K562 (cell line): Measurements from ENCODE around the gene CA7. TPM values are rescaled to one million over a fixed set of nuclear protein-coding genes. Genes with fewer than 3 reads are reported as not detected.
A peak's percentile ranks its signal among the peaks of the same experiment; 100 is the strongest.

Experiments used
- CBX1 ChIP-seq: sonication (generic); IDR thresholded peaks from 2 replicates; pipeline ENCODE4 v1.6.1; 2016; ENCODE audit warnings: antibody characterized with exemption, low read depth, mild to moderate bottlenecking
- CHD2 ChIP-seq: IDR thresholded peaks from 2 replicates; pipeline ENCODE4 v1.6.1; 2011; ENCODE audit warnings: low read depth, low read length
- CHD4 ChIP-seq: fragments of 200-600 bp; sonication (generic); IDR thresholded peaks from 3 replicates; pipeline ENCODE4 v1.6.1; 2012; ENCODE audit warnings: low read depth, mild to moderate bottlenecking, mixed read lengths, low read length, inconsistent platforms; ENCODE audit not compliant: insufficient read depth, insufficient replicate concordance, poor library complexity, severe bottlenecking
- ELF2 ChIP-seq: fragments of 250-450 bp; sonication (Bioruptor Pico); IDR thresholded peaks from 2 replicates; pipeline ENCODE4 v1.5.0; 2021; ENCODE audit warnings: mild to moderate bottlenecking
- GATA2 ChIP-seq: sonication (generic); formaldehyde crosslinking; IDR thresholded peaks from 2 replicates; pipeline ENCODE4 v1.4.0; 2020; ENCODE audit warnings: mild to moderate bottlenecking, missing genetic modification reagents
- HMGN3 ChIP-seq: IDR thresholded peaks from 2 replicates; pipeline ENCODE4 v1.6.1; 2011; ENCODE audit warnings: borderline replicate concordance, low read depth, mild to moderate bottlenecking, mixed read lengths, low read length; ENCODE audit not compliant: insufficient read length; ENCODE audit errors: extremely low read depth
- MAX ChIP-seq: sonication (generic); formaldehyde crosslinking; IDR thresholded peaks from 2 replicates; pipeline ENCODE4 v1.9.0; 2022; ENCODE audit warnings: mild to moderate bottlenecking, missing genetic modification reagents
- MAZ ChIP-seq, 2 experiments: fragments of 450-650 bp in 1 of 2; sonication (generic) in 1 of 2; formaldehyde crosslinking; IDR thresholded peaks in 1 of 2; conservative IDR thresholded peaks in 1 of 2; 2 replicates each; pipeline versions ENCODE4 v1.4.0 to v1.5.0; 2020; ENCODE audit warnings: mild to moderate bottlenecking in 1 of 2, missing genetic modification reagents in 1 of 2
- NCOA1 ChIP-seq: fragments of 450-650 bp; IDR thresholded peaks from 2 replicates; pipeline ENCODE4 v1.6.1; 2016; ENCODE audit warnings: low read depth
- PPARD ChIP-seq: fragments of 250-450 bp; sonication (Bioruptor Pico); IDR thresholded peaks from 2 replicates; pipeline ENCODE4 v1.8.0; 2022; ENCODE audit warnings: inconsistent platforms, mild to moderate bottlenecking, moderate library complexity
- PYGO2 ChIP-seq: fragments of 450-650 bp; IDR thresholded peaks from 2 replicates; pipeline ENCODE4 v1.6.1; 2016; ENCODE audit warnings: mild to moderate bottlenecking, missing genetic modification characterization, moderate library complexity, missing compliant biosample characterization
- SMC3 ChIP-seq: conservative IDR thresholded peaks from 2 replicates; pipeline ENCODE4 v1.6.1; 2011; ENCODE audit warnings: low read depth, low read length, improper control_type of control experiment; ENCODE audit not compliant: insufficient read depth
- SOX6 ChIP-seq: fragments of 450-650 bp; IDR thresholded peaks from 2 replicates; pipeline ENCODE4 v1.6.1; 2014; ENCODE audit warnings: mild to moderate bottlenecking
- ZNF232 ChIP-seq: sonication (generic); formaldehyde crosslinking; IDR thresholded peaks from 2 replicates; pipeline ENCODE4 v1.8.0; 2022; ENCODE audit warnings: mild to moderate bottlenecking, missing genetic modification reagents
- ZNF444 ChIP-seq: fragments of 250-450 bp; sonication (Bioruptor Pico); IDR thresholded peaks from 2 replicates; pipeline ENCODE4 v1.4.0; 2020; ENCODE audit warnings: mild to moderate bottlenecking, moderate library complexity
- ZNF699 ChIP-seq: fragments of 250-450 bp; sonication (Bioruptor Pico); IDR thresholded peaks from 2 replicates; pipeline ENCODE4 v1.8.0; 2021; ENCODE audit warnings: mild to moderate bottlenecking, moderate library complexity; ENCODE audit not compliant: insufficient replicate concordance
- ZNF764 ChIP-seq: fragments of 250-450 bp; sonication (Bioruptor Pico); IDR thresholded peaks from 2 replicates; pipeline ENCODE4 v1.4.0; 2020; ENCODE audit warnings: low read depth, mild to moderate bottlenecking, moderate library complexity
- polyA plus RNA-seq, 8 experiments: library from polyadenylated mRNA; depleted of rRNA in 4 of 8; stranded (reverse) in 5 of 8; unstranded in 3 of 8; fragments of >200 nt; fragmentation: Nextera tagmentation in 2 of 8; fragmentation: Illumina TruSeq in 1 of 8; extraction: Ambion mirVana in 2 of 8; extraction: Trizol in 1 of 8; gene quantifications; 2 replicates each; pipeline versions ENCODE4 v1.2.1 to v1.2.3, GENCODE V29; 2011 to 2014; ENCODE audit warnings: inconsistent platforms in 1 of 8, missing spikeins in 1 of 8
- total RNA-seq, 7 experiments: library from RNA; depleted of rRNA in 6 of 7; stranded (reverse); fragments of >200 nt in 6 of 7; fragmentation: Illumina TruSeq in 2 of 7; extraction: Trizol in 2 of 7; gene quantifications; 2 replicates each; pipeline versions ENCODE4 v1.2.1 to v1.2.3, GENCODE V29; 2011 to 2021; ENCODE audit warnings: low replicate concordance in 1 of 7
- TF ChIP-seq, protein P1 (sequence below), 2 experiments: fragments of 450-650 bp; formaldehyde crosslinking in 1 of 2; IDR thresholded peaks; 2 replicates each; pipeline versions ENCODE4 v1.4.0 to v1.6.1; 2014 to 2020; ENCODE audit warnings: mild to moderate bottlenecking in 2 of 2, borderline replicate concordance in 1 of 2, low read depth in 1 of 2

The CA7 gene
- total and polyA plus RNA-seq, 9 of the 15 experiments (the other 6 are each of a cell fraction or from before 2014, with no cell fraction given) = 0.03 to 0.07 (median 0.05) TPM; not detected in 5

- TF ChIP-seq, protein P1, sequence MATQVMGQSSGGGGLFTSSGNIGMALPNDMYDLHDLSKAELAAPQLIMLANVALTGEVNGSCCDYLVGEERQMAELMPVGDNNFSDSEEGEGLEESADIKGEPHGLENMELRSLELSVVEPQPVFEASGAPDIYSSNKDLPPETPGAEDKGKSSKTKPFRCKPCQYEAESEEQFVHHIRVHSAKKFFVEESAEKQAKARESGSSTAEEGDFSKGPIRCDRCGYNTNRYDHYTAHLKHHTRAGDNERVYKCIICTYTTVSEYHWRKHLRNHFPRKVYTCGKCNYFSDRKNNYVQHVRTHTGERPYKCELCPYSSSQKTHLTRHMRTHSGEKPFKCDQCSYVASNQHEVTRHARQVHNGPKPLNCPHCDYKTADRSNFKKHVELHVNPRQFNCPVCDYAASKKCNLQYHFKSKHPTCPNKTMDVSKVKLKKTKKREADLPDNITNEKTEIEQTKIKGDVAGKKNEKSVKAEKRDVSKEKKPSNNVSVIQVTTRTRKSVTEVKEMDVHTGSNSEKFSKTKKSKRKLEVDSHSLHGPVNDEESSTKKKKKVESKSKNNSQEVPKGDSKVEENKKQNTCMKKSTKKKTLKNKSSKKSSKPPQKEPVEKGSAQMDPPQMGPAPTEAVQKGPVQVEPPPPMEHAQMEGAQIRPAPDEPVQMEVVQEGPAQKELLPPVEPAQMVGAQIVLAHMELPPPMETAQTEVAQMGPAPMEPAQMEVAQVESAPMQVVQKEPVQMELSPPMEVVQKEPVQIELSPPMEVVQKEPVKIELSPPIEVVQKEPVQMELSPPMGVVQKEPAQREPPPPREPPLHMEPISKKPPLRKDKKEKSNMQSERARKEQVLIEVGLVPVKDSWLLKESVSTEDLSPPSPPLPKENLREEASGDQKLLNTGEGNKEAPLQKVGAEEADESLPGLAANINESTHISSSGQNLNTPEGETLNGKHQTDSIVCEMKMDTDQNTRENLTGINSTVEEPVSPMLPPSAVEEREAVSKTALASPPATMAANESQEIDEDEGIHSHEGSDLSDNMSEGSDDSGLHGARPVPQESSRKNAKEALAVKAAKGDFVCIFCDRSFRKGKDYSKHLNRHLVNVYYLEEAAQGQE (IDR thresholded peaks at IDR 0.05; ENCODE audit: borderline replicate concordance) = peak; percentile 65; the same call in 1 of the 2 replicates
- TF ChIP-seq, protein P1 (CRISPR knock-in tag; IDR thresholded peaks at IDR 0.05; ENCODE audit: low read depth) = 0 out of 2 replicates have a peak, but pooled peaks have one; percentile 23
- TF ChIP-seq ZNF764 (no peak), CHD2 (no peak), GATA2 (CRISPR knock-in tag) (no peak), MAZ (CRISPR knock-in tag; conservative IDR thresholded peaks at IDR 0.05 in 1 of 2, IDR thresholded peaks at IDR 0.05 in 1 of 2) (peak; percentile 72 to 89), MAX (peak; percentile 98), ZNF699 (CRISPR knock-in tag) (no peak), ELF2 (CRISPR knock-in tag) (0 out of 2 replicates have a peak, but pooled peaks have one; percentile 24), SMC3 (peak; percentile 76), NCOA1 (no peak; the same call in 1 of the 2 replicates), CBX1 (peak; percentile 86; the same call in 1 of the 2 replicates), PYGO2 (no peak), CHD4 (no peak), SOX6 (peak; percentile 70), ZNF444 (CRISPR knock-in tag) (no peak), HMGN3 (peak; percentile 89), PPARD (CRISPR knock-in tag) (no peak), ZNF232 (no peak)
Observed at GRCh38 chr16:66872943-66873684, 28.9 kb downstream of the CA7 start (continued).
